ENCODE results near the gene LRRC31.

LRRC31 gene

GRCh38 chr3:169865176-169865767 is 4.5 kb downstream of the LRRC31 start:
- H3K4me3 ChIP-seq (ENCODE audit: control insufficient read depth, low read depth, low read length) = no peak overlapping the region
- no peak for DNase-seq (ENCODE audit: low read depth)
- no peak for TF ChIP-seq CTCF (conservative IDR thresholded peaks at IDR 0.05; ENCODE audit: control insufficient read depth, insufficient read depth, low read depth, low read length)

- TF ChIP-seq CTCF (conservative IDR thresholded peaks at IDR 0.05; ENCODE audit: control insufficient read depth, insufficient read depth, low read depth, low read length) = no peak
- H3K4me3 ChIP-seq (ENCODE audit: control insufficient read depth, low read depth, low read length) = no peak overlapping the region
- DNase-seq (ENCODE audit: low read depth) = no peak
These were observed 5.5 kb downstream of the LRRC31 start for GRCh38 chr3:169864270-169864669.

- DNase-seq (ENCODE audit: low read depth) = peak; percentile 76
- TF ChIP-seq CTCF (conservative IDR thresholded peaks at IDR 0.05; ENCODE audit: control insufficient read depth, insufficient read depth, low read depth, low read length) = peak; percentile 94
- H3K4me3 ChIP-seq (ENCODE audit: control insufficient read depth, low read depth, low read length) = no peak overlapping the region
These were observed 6.3 kb downstream of the LRRC31 start for GRCh38 chr3:169863458-169863899.

GRCh38 chr3:169861871-169862270 is 7.9 kb downstream of the LRRC31 start:
- no peak for TF ChIP-seq CTCF (conservative IDR thresholded peaks at IDR 0.05; ENCODE audit: control insufficient read depth, insufficient read depth, low read depth, low read length)
- no peak for DNase-seq (ENCODE audit: low read depth)
- H3K4me3 ChIP-seq (ENCODE audit: control insufficient read depth, low read depth, low read length) = no peak overlapping the region

- no peak for TF ChIP-seq CTCF (conservative IDR thresholded peaks at IDR 0.05; ENCODE audit: control insufficient read depth, insufficient read depth, low read depth, low read length)
- DNase-seq (ENCODE audit: low read depth) = no peak
- no peak overlapping the region for H3K4me3 ChIP-seq (ENCODE audit: control insufficient read depth, low read depth, low read length)
These were observed 11.9 kb downstream of the LRRC31 start for GRCh38 chr3:169857811-169858210.

GRCh38 chr3:169855514-169855913 is 14.2 kb downstream of the LRRC31 start:
- TF ChIP-seq CTCF (conservative IDR thresholded peaks at IDR 0.05; ENCODE audit: control insufficient read depth, insufficient read depth, low read depth, low read length) = no peak
- no peak for DNase-seq (ENCODE audit: low read depth)
- H3K4me3 ChIP-seq (ENCODE audit: control insufficient read depth, low read depth, low read length) = no peak overlapping the region

GRCh38 chr3:169850618-169851017 is 19.1 kb downstream of the LRRC31 start:
- no peak for DNase-seq (ENCODE audit: low read depth)
- no peak overlapping the region for H3K4me3 ChIP-seq (ENCODE audit: control insufficient read depth, low read depth, low read length)
- TF ChIP-seq CTCF (conservative IDR thresholded peaks at IDR 0.05; ENCODE audit: control insufficient read depth, insufficient read depth, low read depth, low read length) = no peak

Measured in fibroblast of mammary gland (primary cell).